ENCODE measurements around the gene LZTFL1. TPM values are rescaled to one million over a fixed set of nuclear protein-coding genes. Genes with fewer than 3 reads are reported as not detected.

The LZTFL1 gene
- total and polyA plus RNA-seq, 8 donors = 3.8 to 62.4 (median 8.0) TPM

DNA sequence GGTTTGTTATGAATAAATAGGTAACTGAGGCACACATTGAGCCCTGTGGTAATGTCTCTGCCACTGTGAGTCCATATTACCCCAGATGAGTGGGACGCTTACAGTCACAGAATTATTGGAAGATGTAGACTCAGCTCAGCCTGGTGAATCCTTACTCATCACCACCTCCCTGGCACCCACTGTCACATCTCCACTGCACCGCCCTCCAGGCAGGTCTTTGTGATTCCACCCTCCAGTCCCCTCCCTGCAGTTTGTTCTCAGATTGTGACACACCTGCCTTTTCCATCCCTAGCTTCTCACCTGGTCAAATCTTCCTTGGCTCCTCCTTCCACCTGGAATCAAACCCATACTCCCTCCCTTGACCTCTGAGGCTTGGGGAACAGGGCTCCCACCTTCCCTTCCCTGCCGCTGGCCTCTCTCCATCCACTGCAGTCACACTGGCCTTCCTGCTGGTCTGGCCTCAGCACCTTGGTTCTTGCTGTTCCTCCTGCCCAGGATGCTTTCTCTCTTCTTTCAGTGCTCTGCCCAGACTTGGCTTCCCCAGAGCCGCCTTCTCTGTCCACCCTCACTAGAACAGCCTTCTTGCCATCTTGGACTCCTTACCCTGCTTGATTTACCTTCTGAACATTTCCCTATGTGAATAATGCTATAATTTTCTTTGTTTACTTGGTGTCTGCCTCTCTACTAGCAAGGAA is 55.0 kb downstream of the LZTFL1 start:
- 63 to 94% (median 85%) methylated on average over 4 of the region's 4 CpGs for WGBS, 5 donors

DNA sequence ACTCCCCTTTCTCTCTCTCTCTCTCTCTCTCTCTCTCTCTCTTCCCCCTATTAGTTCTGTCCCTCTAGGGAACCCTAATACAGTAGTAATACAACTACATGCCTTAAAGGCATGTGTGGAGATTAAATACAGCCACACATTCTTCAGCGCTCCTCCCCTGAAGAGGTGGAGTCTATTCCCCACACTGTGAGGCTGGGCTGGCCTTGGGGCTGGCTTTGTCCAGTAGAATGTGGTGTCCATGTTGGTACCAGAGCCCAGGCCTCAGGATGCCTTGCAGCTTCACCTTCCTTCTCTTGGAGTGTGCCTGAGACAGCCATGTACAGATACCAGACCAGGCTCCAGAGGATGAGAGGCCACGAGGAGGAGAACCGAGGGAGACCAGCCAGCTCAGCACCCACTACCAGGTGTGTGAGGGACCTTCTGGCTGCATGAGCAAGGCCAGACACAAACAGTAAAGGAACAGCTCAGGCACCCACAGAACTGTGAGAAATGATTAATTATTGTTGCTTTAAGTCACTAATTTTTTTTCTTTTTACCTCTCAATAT is 56.2 kb downstream of the LZTFL1 start:
- peaks cover 8 to 14% (median 9%) of the 10 kb centered on the region in 4 donors for H3K9me3 ChIP-seq
- intact Hi-C loops (cut with DNase I; ENCODE audit: low total_unique reads) = no loop called here
- H3K4me3 ChIP-seq = no peak overlapping the region
- WGBS, 5 donors = 76 to 86% (median 82%) methylated on average over 3 of the region's 3 CpGs
- DNase-seq = peak in 1 of 2 donors; percentile 14
- H3K27me3 ChIP-seq = no peaks in the 10 kb centered on the region
- H3K27ac ChIP-seq = no peak overlapping the region
- peaks cover 0 to 1% (median 0%) of the 10 kb centered on the region in 4 donors for H3K4me1 ChIP-seq
- no peaks in the 10 kb centered on the region for H3K36me3 ChIP-seq
- TF ChIP-seq POLR2AphosphoS5 (IDR thresholded peaks at IDR 0.05) = no peak
- TF ChIP-seq EP300 (IDR thresholded peaks at IDR 0.05) = no peak
- no peak for TF ChIP-seq CTCF (IDR thresholded peaks at IDR 0.05)
- TF ChIP-seq POLR2A (IDR thresholded peaks at IDR 0.05) = no peak

More for the DNA sequence above, 55.0 kb downstream of the LZTFL1 start:
- intact Hi-C loops (cut with DNase I; ENCODE audit: low total_unique reads) = no loop called here
- H3K9me3 ChIP-seq = peaks cover 8 to 14% (median 9%) of the 10 kb centered on the region in 4 donors
- H3K27me3 ChIP-seq = no peaks in the 10 kb centered on the region
- no peak overlapping the region for H3K27ac ChIP-seq
- DNase-seq = peak in 1 of 2 donors; percentile 8
- H3K36me3 ChIP-seq = no peaks in the 10 kb centered on the region
- H3K4me3 ChIP-seq = no peak overlapping the region
- no peaks in the 10 kb centered on the region for H3K4me1 ChIP-seq
- TF ChIP-seq EP300 (IDR thresholded peaks at IDR 0.05) = no peak
- TF ChIP-seq POLR2A (IDR thresholded peaks at IDR 0.05) = no peak
- no peak for TF ChIP-seq CTCF (IDR thresholded peaks at IDR 0.05)
- no peak for TF ChIP-seq POLR2AphosphoS5 (IDR thresholded peaks at IDR 0.05)

GRCh38 chr3:45783667-45784066 is 58.3 kb downstream of the LZTFL1 start:
- no peak for DNase-seq
- no peaks in the 10 kb centered on the region for H3K27me3 ChIP-seq
- H3K9me3 ChIP-seq = peaks cover 0 to 5% (median 0%) of the 10 kb centered on the region in 4 donors
- H3K4me1 ChIP-seq = peaks cover 0 to 10% (median 4%) of the 10 kb centered on the region in 4 donors
- 84 to 92% (median 87%) methylated on average over 3 of the region's 3 CpGs for WGBS, 5 donors
- intact Hi-C loops (cut with DNase I; ENCODE audit: low total_unique reads) = no loop called here
- no peak overlapping the region for H3K4me3 ChIP-seq
- H3K36me3 ChIP-seq = no peaks in the 10 kb centered on the region
- TF ChIP-seq POLR2A (IDR thresholded peaks at IDR 0.05) (no peak), EP300 (IDR thresholded peaks at IDR 0.05) (no peak), CTCF (IDR thresholded peaks at IDR 0.05) (no peak), POLR2AphosphoS5 (IDR thresholded peaks at IDR 0.05) (no peak)
- H3K27ac ChIP-seq = no peak overlapping the region

- peaks cover 0 to 10% (median 4%) of the 10 kb centered on the region in 4 donors for H3K4me1 ChIP-seq
- no peak overlapping the region for H3K4me3 ChIP-seq
- no peak for TF ChIP-seq EP300 (IDR thresholded peaks at IDR 0.05)
- TF ChIP-seq CTCF (IDR thresholded peaks at IDR 0.05) = no peak
- TF ChIP-seq POLR2A (IDR thresholded peaks at IDR 0.05) = no peak
- TF ChIP-seq POLR2AphosphoS5 (IDR thresholded peaks at IDR 0.05) = no peak
- no peak overlapping the region for H3K27ac ChIP-seq
- H3K27me3 ChIP-seq = no peaks in the 10 kb centered on the region
- WGBS, 5 donors = 91 to 95% (median 92%) methylated on average over 3 of the region's 3 CpGs
- H3K9me3 ChIP-seq = peaks cover 0 to 5% (median 0%) of the 10 kb centered on the region in 4 donors
- H3K36me3 ChIP-seq = no peaks in the 10 kb centered on the region
- DNase-seq = no peak
- intact Hi-C loops (cut with DNase I; ENCODE audit: low total_unique reads) = no loop called here
These were observed 59.5 kb downstream of the LZTFL1 start for GRCh38 chr3:45782381-45782780.
